ENCODE results near the gene STK32B. TPM values are rescaled to one million over a fixed set of nuclear protein-coding genes. Genes with fewer than 3 reads are reported as not detected.

STK32B gene
- total and polyA plus RNA-seq, 2 donors (not counting 3 experiments of a cell fraction or from before 2014, with no cell fraction given), result 5.6 to 7.8 TPM

GRCh38 chr4:5044341-5044740 is 6.9 kb upstream of the STK32B start:
- CTCF ChIA-PET, result interaction anchor here (0.9 to 1.9 kb wide), 3 partner anchors 10 to 50 kb away, joined by 3 to 8 read pairs (median 4); no protein-coding TSS in a partner anchor
- peak; percentile 4 for FAIRE-seq
- peak; percentile 44 for TF ChIP-seq POLR2AphosphoS5 (IDR thresholded peaks at IDR 0.05; ENCODE audit: insufficient read depth, low read depth, low read length)
- TF ChIP-seq GATA2 (IDR thresholded peaks at IDR 0.05; ENCODE audit: insufficient read depth, insufficient read length, low read depth, low read length), result peak; percentile 39
- peak; percentile 38 for TF ChIP-seq FOS (IDR thresholded peaks at IDR 0.05; ENCODE audit: borderline replicate concordance, insufficient read depth, low read length)
- TF ChIP-seq JUN (IDR thresholded peaks at IDR 0.05; ENCODE audit: borderline replicate concordance, insufficient read depth, insufficient read length, low read depth), result no peak
- no peak overlapping the region for H3K4me3 ChIP-seq (replicated peaks in 1 of 3; ENCODE audit: insufficient read depth in 1 of 3, low read depth in 1 of 3, low read length in 3 of 3)
- intact Hi-C loops (cut with micrococcal nuclease) (no loop called here), dilution Hi-C loops (cut with MboI; ENCODE audit: extremely low pct_ligation_motif_present, low sequenced_read_pairs) (no loop called here)
- DNase-seq (ENCODE audit: low read depth, low spot score), result no peak
- no peaks in the 10 kb centered on the region for H4K20me1 ChIP-seq (replicated peaks; ENCODE audit: control insufficient read depth, extremely low read depth, insufficient read depth, low read length)
- no peak overlapping the region for H2AFZ ChIP-seq (ENCODE audit: low read depth, low read length)
- no peaks in the 10 kb centered on the region for H3K79me2 ChIP-seq (ENCODE audit: control insufficient read depth, insufficient read depth, low read length)
- peaks cover 19% of the 10 kb centered on the region for H3K4me1 ChIP-seq (ENCODE audit: control insufficient read depth, extremely low read depth, insufficient read depth, low read length)
- no peaks in the 10 kb centered on the region for H3K27me3 ChIP-seq (ENCODE audit: control insufficient read depth in 2 of 2, insufficient read depth in 2 of 2, low read length in 2 of 2)
- H3K9me3 ChIP-seq (replicated peaks; ENCODE audit: control insufficient read depth, insufficient read depth, low read length), result no peaks in the 10 kb centered on the region
- peak overlapping the region; percentile 26 for H3K27ac ChIP-seq (ENCODE audit: insufficient read depth, low read depth, low read length)
- POLR2A ChIA-PET, result no interaction called here
- no TSS peak for BruUV-seq (replicated peaks)
- H3K9ac ChIP-seq (replicated peaks; ENCODE audit: extremely low read depth, insufficient read depth, low read length), result no peak overlapping the region
- H3K36me3 ChIP-seq (ENCODE audit: control insufficient read depth in 2 of 2, extremely low read depth in 1 of 2, insufficient read depth in 2 of 2, low read length in 2 of 2), result no peaks in the 10 kb centered on the region
- H3K9me1 ChIP-seq (replicated peaks; ENCODE audit: control insufficient read depth, extremely low read depth, insufficient read depth, low read length), result no peaks in the 10 kb centered on the region
- H3K4me2 ChIP-seq (ENCODE audit: insufficient read depth, low read length), result no peak overlapping the region

GRCh38 chr4:5045097-5045496 is 6.2 kb upstream of the STK32B start:
- intact Hi-C loops (cut with micrococcal nuclease), result loop anchor here (1.0 kb wide), 1 partner anchor 12 kb away; no protein-coding TSS in a partner anchor
- H3K79me2 ChIP-seq (ENCODE audit: control insufficient read depth, insufficient read depth, low read length), result no peaks in the 10 kb centered on the region
- H4K20me1 ChIP-seq (replicated peaks; ENCODE audit: control insufficient read depth, extremely low read depth, insufficient read depth, low read length), result no peaks in the 10 kb centered on the region
- DNase-seq (ENCODE audit: low read depth, low spot score) (peak; percentile 45), FAIRE-seq (peak; percentile 67)
- POLR2A ChIA-PET, result no interaction called here
- peaks cover 19% of the 10 kb centered on the region for H3K4me1 ChIP-seq (ENCODE audit: control insufficient read depth, extremely low read depth, insufficient read depth, low read length)
- H3K9ac ChIP-seq (replicated peaks; ENCODE audit: extremely low read depth, insufficient read depth, low read length), result no peak overlapping the region
- TF ChIP-seq CTCF (IDR thresholded peaks at IDR 0.05; ENCODE audit: extremely low read depth in 1 of 2, insufficient read depth in 1 of 2, low read depth in 1 of 2, low read length in 2 of 2), result no peak
- no peak for TF ChIP-seq GATA2 (IDR thresholded peaks at IDR 0.05; ENCODE audit: insufficient read depth, insufficient read length, low read depth, low read length)
- peak; percentile 36 for TF ChIP-seq MAX (IDR thresholded peaks at IDR 0.05; ENCODE audit: insufficient read depth, insufficient read length)
- TF ChIP-seq EZH2 (IDR thresholded peaks at IDR 0.05; ENCODE audit: borderline replicate concordance, low read depth, low read length, severe bottlenecking), result no peak
- TF ChIP-seq POLR2AphosphoS5 (IDR thresholded peaks at IDR 0.05; ENCODE audit: insufficient read depth, low read depth, low read length), result peak; percentile 19
- no peak for TF ChIP-seq MYC (IDR thresholded peaks at IDR 0.05; ENCODE audit: low read depth, low read length)
- no peak for TF ChIP-seq FOS (IDR thresholded peaks at IDR 0.05; ENCODE audit: borderline replicate concordance, insufficient read depth, low read length)
- no peak for TF ChIP-seq JUN (IDR thresholded peaks at IDR 0.05; ENCODE audit: borderline replicate concordance, insufficient read depth, insufficient read length, low read depth)
- no peak for TF ChIP-seq POLR2A (IDR thresholded peaks at IDR 0.05; ENCODE audit: low read depth, low read length)
- H3K4me2 ChIP-seq (ENCODE audit: insufficient read depth, low read length), result peak overlapping the region; percentile 55
- peak overlapping the region; percentile 26 for H3K27ac ChIP-seq (ENCODE audit: insufficient read depth, low read depth, low read length)
- no TSS peak for BruUV-seq (replicated peaks)
- dilution Hi-C loops (cut with MboI; ENCODE audit: extremely low pct_ligation_motif_present, low sequenced_read_pairs), result no loop called here
- CTCF ChIA-PET, result interaction anchor here (1.1 kb wide), 1 partner anchor 12 kb away, joined by 3 read pairs; no protein-coding TSS in a partner anchor
- H3K9me3 ChIP-seq (replicated peaks; ENCODE audit: control insufficient read depth, insufficient read depth, low read length), result no peaks in the 10 kb centered on the region
- no peaks in the 10 kb centered on the region for H3K36me3 ChIP-seq (ENCODE audit: control insufficient read depth in 2 of 2, extremely low read depth in 1 of 2, insufficient read depth in 2 of 2, low read length in 2 of 2)
- H3K4me3 ChIP-seq (replicated peaks in 1 of 3; ENCODE audit: insufficient read depth in 1 of 3, low read depth in 1 of 3, low read length in 3 of 3), result no peak overlapping the region
- no peaks in the 10 kb centered on the region for H3K9me1 ChIP-seq (replicated peaks; ENCODE audit: control insufficient read depth, extremely low read depth, insufficient read depth, low read length)
- no peak overlapping the region for H2AFZ ChIP-seq (ENCODE audit: low read depth, low read length)
- H3K27me3 ChIP-seq (ENCODE audit: control insufficient read depth in 2 of 2, insufficient read depth in 2 of 2, low read length in 2 of 2), result no peaks in the 10 kb centered on the region

Data from endothelial cell of umbilical vein (primary cell).